IMR-90 (cell line): ENCODE data around the gene GUCY2F. TPM values are rescaled to one million over a fixed set of nuclear protein-coding genes. Genes with fewer than 3 reads are reported as not detected.

ENCODE experiments used
- ATAC-seq: fragments of 200-7000 bp; cut with Tn5 transposase; 2 replicates; pipeline ENCODE4 v1.9.1; 2020; ENCODE audit warnings: low read depth, mild to moderate bottlenecking, moderate library complexity
- BruUV-seq: library from RNA; stranded (reverse); fragments of 400-500 nt; replicated peaks from 2 replicates; lab custom pipeline; 2021; lab: Mats Ljungman, UMichigan
- CTCF ChIA-PET: fragments of 300-600 bp; formaldehyde crosslinking; extraction: SDS; loops from one replicate; lab custom pipeline; 2021; ENCODE audit warnings: antibody characterized with exemption; lab: Yijun Ruan, JAX
- POLR2A ChIA-PET: fragments of 300-600 bp; sonication (Branson Sonifier 250); formaldehyde crosslinking; loops from one replicate; lab custom pipeline; 2022; ENCODE audit warnings: antibody characterized with exemption; ENCODE audit not compliant: unreplicated experiment; lab: Charles Lee
- DNase-seq: peaks from one replicate; pipeline ENCODE4 v3.0.0; 2013
- H2AFZ ChIP-seq: replicated peaks from 2 replicates; pipeline ENCODE3; 2013; ENCODE audit warnings: low read length, mild to moderate bottlenecking; ENCODE audit not compliant: poor library complexity
- H2AK5ac ChIP-seq: 2 replicates; pipeline ENCODE4 v1.6.1; 2013; ENCODE audit warnings: low read depth, low read length, inconsistent platforms
- H2AK9ac ChIP-seq: replicated peaks from 2 replicates; pipeline ENCODE3; 2013; ENCODE audit warnings: mild to moderate bottlenecking, low read depth, low read length, moderate library complexity; ENCODE audit not compliant: poor library complexity
- H2BK120ac ChIP-seq: 2 replicates; pipeline ENCODE4 v1.6.1; 2013; ENCODE audit warnings: low read depth, low read length, inconsistent platforms
- H2BK15ac ChIP-seq: 3 replicates; pipeline ENCODE4 v1.6.1; 2013; ENCODE audit warnings: low read depth, low read length, inconsistent platforms
- H2BK20ac ChIP-seq: 2 replicates; pipeline ENCODE4 v1.6.1; 2013; ENCODE audit warnings: low read depth, mild to moderate bottlenecking, inconsistent platforms, low read length, moderate library complexity
- H2BK5ac ChIP-seq: 2 replicates; pipeline ENCODE4 v1.6.1; 2013; ENCODE audit warnings: mild to moderate bottlenecking, low read depth, low read length, inconsistent platforms; ENCODE audit not compliant: poor library complexity, severe bottlenecking
- H3K14ac ChIP-seq: replicated peaks from 2 replicates; pipeline ENCODE4 v1.6.1; 2013; ENCODE audit warnings: low read depth, low read length, inconsistent platforms
- H3K18ac ChIP-seq: 2 replicates; pipeline ENCODE4 v1.6.1; 2013; ENCODE audit warnings: low read depth, low read length, control low read depth
- H3K23ac ChIP-seq: 2 replicates; pipeline ENCODE4 v1.6.1; 2013; ENCODE audit warnings: low read depth, low read length, inconsistent platforms
- H3K27ac ChIP-seq: 2 replicates; pipeline ENCODE4 v1.5.1; 2013; ENCODE audit warnings: mild to moderate bottlenecking, control low read depth, low read length; ENCODE audit not compliant: insufficient read depth
- H3K27me3 ChIP-seq: 2 replicates; pipeline ENCODE4 v1.6.1; 2013; ENCODE audit warnings: low read length; ENCODE audit not compliant: control insufficient read depth, insufficient read depth
- H3K36me3 ChIP-seq: 2 replicates; pipeline ENCODE4 v1.6.1; 2013; ENCODE audit warnings: low read length, mixed read lengths; ENCODE audit not compliant: control insufficient read depth, insufficient read depth
- H3K4ac ChIP-seq: 2 replicates; pipeline ENCODE4 v1.6.1; 2013; ENCODE audit warnings: low read depth, low read length, inconsistent platforms
- H3K4me1 ChIP-seq: 2 replicates; pipeline ENCODE4 v1.6.1; 2013; ENCODE audit warnings: low read length, mixed read lengths; ENCODE audit not compliant: control insufficient read depth, insufficient read depth
- H3K4me2 ChIP-seq: 2 replicates; pipeline ENCODE4 v1.6.1; 2013; ENCODE audit warnings: low read depth, mild to moderate bottlenecking, control low read depth, low read length, moderate library complexity
- H3K4me3 ChIP-seq: 2 replicates; pipeline ENCODE4 v1.5.1; 2013; ENCODE audit warnings: low read depth, mild to moderate bottlenecking, control low read depth, low read length, moderate library complexity; ENCODE audit not compliant: insufficient read depth
- H3K56ac ChIP-seq: 2 replicates; pipeline ENCODE4 v1.6.1; 2013; ENCODE audit warnings: low read length, inconsistent platforms; ENCODE audit not compliant: insufficient read depth; ENCODE audit errors: extremely low read depth
- H3K79me1 ChIP-seq, 2 experiments: 2 replicates each; pipeline ENCODE4 v1.6.1; 2013; ENCODE audit warnings: low read length in 2 of 2, inconsistent platforms in 1 of 2, low read depth in 1 of 2
- H3K9ac ChIP-seq: 2 replicates; pipeline ENCODE4 v1.6.1; 2013; ENCODE audit warnings: low read depth, low read length, control low read depth
- H3K9me1 ChIP-seq: 2 replicates; pipeline ENCODE4 v1.6.1; 2013; ENCODE audit warnings: low read length, inconsistent platforms; ENCODE audit not compliant: insufficient read depth
- H3K9me3 ChIP-seq: 2 replicates; pipeline ENCODE4 v1.6.1; 2013; ENCODE audit warnings: low read length; ENCODE audit not compliant: control insufficient read depth, insufficient read depth
- H4K20me1 ChIP-seq: 2 replicates; pipeline ENCODE4 v1.6.1; 2013; ENCODE audit warnings: low read length, inconsistent platforms; ENCODE audit not compliant: insufficient read depth
- H4K5ac ChIP-seq: 2 replicates; pipeline ENCODE4 v1.6.1; 2013; ENCODE audit warnings: mild to moderate bottlenecking, low read depth, low read length, control low read depth
- H4K8ac ChIP-seq, 2 experiments: 2 replicates each; pipeline ENCODE4 v1.6.1; 2013; ENCODE audit warnings: low read depth in 2 of 2, low read length in 2 of 2, control low read depth in 1 of 2, inconsistent platforms in 1 of 2
- H4K91ac ChIP-seq: 2 replicates; pipeline ENCODE4 v1.6.1; 2013; ENCODE audit warnings: low read depth, low read length, inconsistent platforms; ENCODE audit not compliant: insufficient read depth
- MXI1 ChIP-seq: IDR thresholded peaks from 2 replicates; pipeline ENCODE4 v1.6.1; 2012; ENCODE audit warnings: low read depth, mild to moderate bottlenecking, low read length, moderate library complexity, borderline replicate concordance
- RCOR1 ChIP-seq: IDR thresholded peaks from 2 replicates; pipeline ENCODE4 v1.6.1; 2012; ENCODE audit warnings: mild to moderate bottlenecking, low read length, improper control_type of control experiment; ENCODE audit not compliant: insufficient replicate concordance
- RFX5 ChIP-seq: IDR thresholded peaks from 2 replicates; pipeline ENCODE4 v1.8.0; 2012; ENCODE audit warnings: low read depth, mild to moderate bottlenecking, low read length, moderate library complexity
- WGBS, 2 experiments: methylation state at CpG; one replicate each; pipeline versions ENCODE4 v1.1.5 to v1.1.7; 2013; ENCODE audit warnings: missing lambda C conversion rate in 2 of 2; ENCODE audit not compliant: insufficient read length in 1 of 2; ENCODE audit errors: extremely low coverage in 2 of 2; 5-methylcytosine and 5-hydroxymethylcytosine counted together
- dilution Hi-C: fragments of 300-500 bp; cut with HindIII; formaldehyde crosslinking; loops from one replicate; pipeline ENCODE4 v1.14.3; 2018; ENCODE audit warnings: low sequenced_read_pairs; ENCODE audit not compliant: unreplicated experiment
- in situ Hi-C: fragments of 300-500 bp; cut with MboI; formaldehyde crosslinking; loops from 3 replicates; pipeline ENCODE4 v1.14.3; 2019; ENCODE audit warnings: low sequenced_read_pairs, inconsistent platforms, mixed read lengths
- intact Hi-C: fragments of 100-400 bp; cut with micrococcal nuclease; formaldehyde crosslinking; loops from 2 replicates; pipeline ENCODE4 v1.10.0; 2022
- polyA plus RNA-seq, 3 experiments: library from polyadenylated mRNA; depleted of rRNA; stranded (reverse); fragments of >200 nt; gene quantifications; 2 replicates each; pipeline ENCODE4 v1.2.3, GENCODE V29; 2012; ENCODE audit warnings: low replicate concordance in 1 of 3
- total RNA-seq: library from RNA; depleted of rRNA; stranded (reverse); fragments of >200 nt; gene quantifications from 2 replicates; pipeline ENCODE4 v1.2.3, GENCODE V29; 2012

The GUCY2F gene
- total and polyA plus RNA-seq, 2 of the 4 experiments (the other 2 are of a cell fraction), result not detected

DNA sequence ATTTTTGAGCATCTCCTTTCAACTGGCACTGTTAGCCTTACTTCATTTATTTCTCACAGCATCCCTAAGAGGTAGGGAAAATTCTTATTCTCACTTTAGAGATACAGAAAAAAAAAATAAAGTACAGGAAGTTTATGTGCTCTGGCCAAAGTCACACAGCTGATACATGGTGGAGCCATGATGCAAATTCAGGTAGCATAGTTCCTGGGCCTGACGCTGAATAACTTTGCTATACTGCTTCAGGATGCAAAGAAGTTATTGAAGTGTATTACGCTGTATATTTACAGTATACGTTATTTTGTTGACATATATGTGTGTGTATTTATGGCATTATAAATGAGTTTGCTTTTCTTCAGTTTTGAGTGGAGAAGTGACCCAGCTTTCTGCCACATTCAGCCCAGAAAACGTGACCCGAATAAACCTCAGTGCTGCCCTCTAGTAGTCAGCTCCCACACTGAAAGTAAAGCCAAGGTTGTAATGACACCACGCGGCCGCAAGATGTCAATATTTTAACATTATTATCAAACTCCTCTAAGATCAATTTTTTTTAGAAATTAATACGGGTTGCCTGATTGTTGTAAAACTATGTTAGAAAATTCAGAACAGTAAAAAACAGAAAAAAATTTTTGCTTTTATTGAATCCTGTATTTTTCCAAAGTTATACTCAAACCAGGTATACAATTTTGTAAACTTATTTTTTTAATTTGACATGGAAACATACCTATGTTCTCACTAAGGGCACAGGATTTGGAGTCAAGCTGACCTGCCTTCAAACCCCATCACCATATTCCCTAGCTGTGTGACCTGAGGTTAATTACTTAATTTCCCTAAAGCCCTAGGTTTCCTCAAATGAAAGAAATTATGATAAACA lies 3.8 kb upstream of the GUCY2F start (continued):
- TF ChIP-seq RFX5 (no peak), MXI1 (no peak)

DNA sequence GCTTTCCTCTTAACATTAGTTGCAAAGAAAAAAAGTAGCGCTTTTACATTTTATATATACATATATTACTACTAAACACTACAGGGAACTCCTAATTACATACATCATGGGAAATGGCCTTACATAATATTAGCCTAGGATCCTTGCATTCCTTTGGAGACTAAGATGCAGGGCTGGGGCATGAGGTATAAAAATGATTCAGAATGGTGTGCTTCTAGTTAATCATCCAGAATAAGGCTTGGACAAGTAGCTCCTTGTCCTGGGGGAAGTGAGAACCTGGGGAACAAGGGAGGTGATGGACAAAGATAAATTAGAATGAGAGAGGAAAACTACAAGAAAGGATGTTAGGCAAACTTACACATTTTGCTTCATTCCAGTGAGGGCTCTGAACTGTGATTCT lies 3.0 kb upstream of the GUCY2F start:
- Histone ChIP-seq H3K9me1 (no peaks in the 10 kb centered on the region), H3K4me2 (no peak overlapping the region), H2BK120ac (no peak overlapping the region), H3K4ac (no peak overlapping the region), H3K9ac (no peak overlapping the region), H3K27ac (no peak overlapping the region), H3K79me1 (no peaks in the 10 kb centered on the region), H3K4me1 (no peaks in the 10 kb centered on the region), H2AK9ac (no peak overlapping the region), H3K56ac (no peak overlapping the region), H2BK15ac (no peak overlapping the region), H2AFZ (no peak overlapping the region), H3K9me3 (no peaks in the 10 kb centered on the region), H3K23ac (no peak overlapping the region), H4K91ac (no peak overlapping the region), H3K18ac (no peak overlapping the region), H4K20me1 (no peaks in the 10 kb centered on the region), H3K14ac (no peak overlapping the region), H2AK5ac (no peak overlapping the region), H3K4me3 (no peak overlapping the region), H2BK20ac (no peak overlapping the region), H2BK5ac (no peak overlapping the region), H4K8ac (no peak overlapping the region), H3K36me3 (no peaks in the 10 kb centered on the region), H3K27me3 (peaks cover 9% of the 10 kb centered on the region), H4K5ac (no peak overlapping the region)
- ChIA-PET CTCF (interaction anchor here (1.1 to 1.5 kb wide), 5 partner anchors 24 to 406 kb away, joined by 3 to 12 read pairs (median 3); no protein-coding TSS in a partner anchor), POLR2A (no interaction called here)
- no TSS peak for BruUV-seq
- dilution Hi-C loops, result no loop called here
- TF ChIP-seq RCOR1, result no peak
- no CpG with 5 or more reads among the region's 1 CpG for WGBS, 2 experiments
- ATAC-seq, result no peak
- no peak for DNase-seq
- intact Hi-C loops, result loop anchor here (1.0 to 10.0 kb wide), 3 partner anchors 148 to 930 kb away; no protein-coding TSS in a partner anchor
- in situ Hi-C loops, result loop anchor here (5.0 to 25.0 kb wide), 2 partner anchors 407 to 652 kb away; no protein-coding TSS in a partner anchor
